ENCODE measurements around the gene NOS3.

The NOS3 gene

GRCh38 chr7:150952331-150953050, 38.3 kb upstream of the NOS3 start:
- DNase-seq, result no peak

GRCh38 chr7:150953061-150953997, 37.5 kb upstream of the NOS3 start:
- DNase-seq, result no peak

DNA sequence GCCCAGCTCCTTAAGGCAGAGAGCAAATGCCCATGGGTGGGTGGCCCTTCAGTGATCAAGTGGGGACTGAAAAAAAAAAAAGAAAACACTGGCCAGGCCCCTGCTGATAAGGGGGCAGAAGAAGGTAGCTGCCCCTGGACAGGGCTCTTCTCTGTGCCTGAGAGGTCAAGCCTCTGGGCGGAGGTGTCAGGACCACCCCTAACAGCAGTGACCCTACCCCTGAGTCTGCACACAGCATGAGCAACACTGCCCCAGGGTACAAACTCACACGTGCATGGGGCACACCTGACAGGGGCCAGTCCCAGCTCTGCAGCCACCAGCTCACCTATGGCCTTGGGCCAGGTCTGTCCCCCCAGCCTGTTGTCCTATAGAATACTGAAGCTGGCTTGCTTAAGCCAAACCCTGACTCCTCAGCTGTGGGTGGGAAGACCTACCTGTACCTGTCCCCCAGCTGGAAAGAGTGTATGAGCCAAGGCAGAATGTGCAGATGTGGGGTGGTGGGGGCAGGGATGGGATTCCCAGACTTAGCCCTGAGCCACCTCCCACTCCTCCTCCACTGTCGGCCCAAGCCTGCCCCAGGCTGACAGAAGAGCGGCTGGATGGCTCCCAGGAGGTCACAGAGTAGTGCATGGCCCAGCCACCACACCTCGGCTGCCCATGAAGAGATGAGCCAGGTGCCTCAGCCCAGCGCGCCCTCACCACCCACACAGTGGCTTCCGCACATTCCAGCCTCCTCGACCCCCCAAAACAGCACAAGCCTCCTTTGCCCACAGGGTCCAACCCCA, 36.4 kb upstream of the NOS3 start:
- no peak for DNase-seq

GRCh38 chr7:150954986-150955518, 35.8 kb upstream of the NOS3 start:
- DNase-seq, result no peak

- no peak for DNase-seq
Observed at GRCh38 chr7:150955519-150956394, 35.1 kb upstream of the NOS3 start.

DNA sequence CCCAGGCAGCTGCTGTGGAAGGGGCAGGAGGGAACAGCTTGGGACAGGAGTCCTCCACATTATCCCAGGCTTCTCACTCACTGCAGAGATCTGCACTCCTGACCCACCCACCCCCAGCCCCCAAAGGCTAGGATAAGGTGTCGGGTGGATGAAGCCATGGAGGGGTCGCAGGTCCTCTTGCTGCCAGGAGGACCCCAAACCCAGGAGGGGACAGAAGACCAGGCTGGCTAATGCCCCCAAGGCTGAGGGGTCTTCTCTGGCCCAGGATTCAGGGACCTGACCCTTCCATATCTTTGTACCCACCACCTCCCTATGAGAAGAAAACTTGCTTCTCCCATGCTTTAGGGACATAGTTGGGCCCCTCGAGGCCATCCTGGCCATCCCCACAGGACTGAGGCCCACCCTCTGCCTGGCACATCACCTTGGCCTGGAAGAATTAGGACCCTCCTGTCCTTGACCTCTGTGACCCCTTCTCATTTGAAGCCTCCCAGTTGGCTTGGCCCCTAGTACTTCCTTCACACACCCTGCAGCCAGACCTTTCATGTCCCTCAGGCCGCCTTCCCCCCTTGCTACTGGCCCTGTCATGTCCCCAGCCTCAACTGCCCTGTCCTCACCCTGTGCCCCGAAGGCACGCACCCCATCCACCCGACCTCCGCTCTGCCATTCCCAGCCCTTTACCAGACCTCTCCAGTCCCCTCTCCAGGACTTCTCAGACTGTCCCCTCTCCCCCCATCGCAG, 34.3 kb upstream of the NOS3 start:
- DNase-seq, result no peak

DNA sequence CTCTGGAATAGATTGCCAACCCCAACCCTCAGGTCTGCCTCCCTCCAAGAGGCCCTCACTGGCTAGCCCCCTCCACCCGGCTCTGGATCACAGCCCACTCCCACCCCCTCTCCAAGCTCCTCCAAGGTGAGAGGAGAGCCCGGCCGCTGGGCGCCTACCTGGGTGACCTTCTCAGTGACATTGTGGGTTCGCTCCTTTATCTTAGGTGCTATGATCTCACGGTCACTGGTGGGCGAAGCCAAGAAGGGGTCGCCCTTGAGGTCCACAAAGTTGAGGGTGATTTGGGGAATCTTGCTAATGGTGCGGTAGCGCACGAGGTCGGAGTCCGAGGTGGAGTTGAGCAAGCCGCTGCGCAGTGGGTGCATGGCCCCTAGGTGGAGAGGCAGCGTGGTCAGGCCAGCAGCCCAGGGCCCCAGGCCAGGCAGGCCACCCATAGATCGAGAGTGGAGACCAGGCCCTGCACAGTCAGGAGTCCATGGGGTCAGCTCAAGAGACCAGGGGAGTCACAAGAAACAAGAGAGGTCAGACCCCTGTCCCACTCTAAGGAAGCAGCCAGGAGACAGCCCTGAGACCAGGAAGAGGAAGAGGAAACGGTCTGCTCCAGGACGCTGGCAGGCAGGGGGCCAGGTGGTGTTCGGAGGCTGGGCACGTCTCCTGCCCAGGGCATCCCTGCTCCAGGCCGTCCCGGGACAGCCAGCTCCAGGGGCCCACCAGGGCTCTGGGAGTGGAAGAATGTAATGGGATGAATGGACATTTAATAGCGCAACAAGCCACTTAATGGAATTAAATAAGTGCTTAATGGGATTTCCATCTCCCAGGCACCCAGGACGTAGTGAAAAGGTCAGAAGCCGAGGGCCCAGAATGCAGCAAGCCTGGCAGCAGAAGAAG, 33.4 kb upstream of the NOS3 start:
- DNase-seq, result no peak

DNA sequence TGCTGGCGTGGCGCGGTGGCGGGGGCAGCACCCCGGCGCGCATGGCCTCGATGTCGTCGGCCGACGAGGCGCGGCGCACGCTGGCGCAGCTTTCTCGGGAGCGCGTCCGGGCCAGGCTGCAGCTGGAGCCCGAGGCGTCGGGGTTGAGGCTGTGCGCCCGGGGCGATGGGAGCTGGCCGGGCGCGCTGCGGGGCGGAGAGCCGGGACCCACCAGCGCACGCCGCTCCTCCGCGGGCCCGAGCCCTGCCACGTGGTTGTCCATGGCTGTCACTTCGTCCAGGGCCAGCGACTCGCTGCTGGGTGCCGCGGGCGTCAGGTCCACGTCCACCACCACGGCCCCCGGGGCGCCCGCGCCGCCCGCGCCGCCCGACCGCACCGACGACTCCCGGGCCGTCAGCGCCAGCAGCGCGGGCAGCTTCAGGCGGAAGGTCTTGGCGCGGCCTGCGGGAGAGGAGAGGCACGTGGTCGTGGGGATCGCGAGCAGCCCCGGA, 32.7 kb upstream of the NOS3 start:
- no peak for DNase-seq

- DNase-seq, result no peak
Observed at GRCh38 chr7:150958597-150958996, 32.2 kb upstream of the NOS3 start.

GRCh38 chr7:150959081-150959480, 31.7 kb upstream of the NOS3 start:
- no peak for DNase-seq

DNA sequence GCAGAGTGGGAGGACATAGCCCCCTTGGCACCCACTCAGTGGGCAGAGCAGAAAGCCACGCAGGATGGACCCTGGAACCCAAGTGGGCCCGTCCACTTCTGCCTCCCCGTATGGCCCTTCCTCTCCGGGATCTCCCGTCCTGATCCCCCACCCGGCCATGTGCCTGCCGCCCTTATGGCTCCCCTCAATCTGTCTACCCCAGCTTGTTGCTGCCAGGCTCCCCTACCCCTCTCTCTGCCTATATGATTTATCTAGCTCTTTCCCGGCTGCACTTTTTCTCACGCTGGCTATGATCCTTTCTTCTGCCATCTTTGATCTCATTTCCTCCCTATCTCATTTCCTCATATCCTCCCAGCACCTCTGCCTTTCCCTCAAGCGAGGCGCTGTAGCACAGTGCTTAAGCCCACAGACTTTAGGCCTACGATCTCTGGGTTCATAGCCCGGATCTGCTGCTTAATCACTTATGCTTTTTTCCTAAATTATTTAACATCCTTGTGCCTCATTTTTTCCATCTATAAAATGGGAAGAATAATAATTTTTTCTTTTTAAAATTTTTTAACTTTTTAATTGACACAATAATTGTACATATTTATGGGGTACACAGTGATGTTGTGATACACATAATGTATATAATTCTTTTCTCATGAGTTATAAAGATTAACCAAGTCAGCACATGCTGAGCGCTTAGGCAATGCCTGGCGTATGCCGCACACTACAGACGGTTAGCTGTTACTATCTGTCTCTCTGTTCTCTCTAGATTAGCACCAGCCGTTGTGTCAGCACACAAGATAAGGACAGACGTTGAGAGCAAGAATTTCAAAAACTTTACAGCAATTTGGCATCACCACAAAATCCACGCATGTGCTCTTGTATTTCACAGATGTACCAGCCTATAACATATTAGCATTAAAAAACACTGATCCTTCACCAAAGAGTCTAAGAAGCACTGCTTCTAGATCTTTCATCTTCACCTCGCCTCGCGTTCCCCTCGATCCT, 30.8 kb upstream of the NOS3 start:
- no peak for DNase-seq

GRCh38 chr7:150961510-150962289, 29.1 kb upstream of the NOS3 start:
- DNase-seq, result no peak

GRCh38 chr7:150962290-150962552, 28.6 kb upstream of the NOS3 start:
- no peak for DNase-seq

GRCh38 chr7:150962553-150963399, 28.0 kb upstream of the NOS3 start:
- peak; percentile 57 for DNase-seq

DNA sequence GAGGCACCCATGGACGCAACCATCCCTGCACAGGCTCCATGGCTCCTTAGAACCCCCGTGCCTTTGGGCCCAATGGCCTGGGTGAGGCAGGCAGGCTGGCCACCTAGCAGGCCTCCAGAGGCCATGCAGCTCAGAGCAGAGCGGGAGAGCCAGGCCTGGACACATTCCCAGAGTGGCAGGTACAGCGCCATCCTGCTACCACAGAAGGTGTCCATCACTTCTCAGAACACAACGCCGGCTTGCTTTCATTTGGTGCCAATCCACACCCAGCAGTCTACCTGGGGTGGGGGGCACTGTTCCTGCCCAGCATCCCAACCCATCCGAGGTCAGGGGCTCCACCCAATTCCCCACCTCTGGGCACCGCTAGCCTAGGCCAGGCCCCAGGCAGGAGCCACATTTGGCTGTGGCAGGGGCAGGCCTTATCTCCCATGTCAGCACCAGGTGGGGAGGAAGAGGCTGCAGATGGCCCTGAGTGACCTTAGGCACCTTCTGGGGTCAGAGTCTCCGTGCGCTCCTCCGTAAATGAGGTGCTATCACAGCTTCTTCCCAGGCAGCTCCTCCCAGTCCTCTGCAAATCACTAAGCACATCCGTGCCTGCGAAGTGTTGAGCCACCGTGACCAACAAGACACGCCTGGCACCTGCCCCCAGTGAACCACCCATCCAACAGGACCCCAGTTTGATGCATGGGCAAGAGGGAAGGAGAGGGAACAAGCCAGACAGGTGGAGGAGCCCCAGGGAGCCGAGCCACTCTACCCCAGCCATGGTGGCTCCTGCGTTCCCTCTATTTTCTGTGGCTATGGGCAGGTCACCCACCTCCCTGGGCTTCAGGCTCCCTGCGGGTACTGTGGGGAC, 26.9 kb upstream of the NOS3 start:
- no peak for DNase-seq

DNA sequence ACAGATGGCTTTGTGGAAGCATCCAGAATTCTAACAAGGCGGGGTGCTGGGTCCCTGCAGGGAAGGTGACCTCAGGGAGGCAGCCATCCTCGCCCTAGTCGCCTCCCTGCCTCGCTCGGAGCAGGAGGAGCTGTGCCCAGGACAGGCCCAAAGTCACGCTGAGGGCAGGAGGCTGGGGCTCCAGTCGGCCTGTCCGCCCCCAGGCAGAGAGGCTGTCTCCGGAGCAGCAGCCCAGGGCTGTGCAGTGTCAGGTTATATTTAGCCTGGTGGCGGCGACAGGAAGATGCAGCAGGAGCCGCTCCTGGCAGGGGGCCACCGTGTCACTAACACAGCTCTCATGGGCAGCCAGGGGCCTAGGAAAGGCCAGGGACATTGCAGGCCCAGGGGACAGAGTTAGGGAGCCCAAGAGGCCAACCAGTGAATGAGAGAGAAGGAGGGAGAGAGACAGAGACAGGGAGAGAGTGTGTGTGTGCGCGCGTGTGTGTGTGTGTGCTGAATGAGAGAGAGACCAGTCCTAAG, 26.2 kb upstream of the NOS3 start:
- DNase-seq, result no peak

Measured in stimulated activated CD4-positive, alpha-beta T cell treated with anti-CD3 and anti-CD28 coated beads, Interleukin-12 subunit alpha, Interleukin-12 subunit beta, amount 100 ng/mL, for 4 hours (primary cell).